K562 (cell line): ENCODE data around the gene TBC1D5. TPM values are rescaled to one million over a fixed set of nuclear protein-coding genes. Genes with fewer than 3 reads are reported as not detected.
A peak's percentile ranks its signal among the peaks of the same experiment; 100 is the strongest.

Experiments used
- BHLHE40 ChIP-seq: IDR thresholded peaks from 2 replicates; pipeline ENCODE4 v1.6.1; 2011; ENCODE audit warnings: low read length, improper control_type of control experiment
- DDX20 ChIP-seq: fragments of 450-650 bp; IDR thresholded peaks from 2 replicates; pipeline ENCODE4 v1.6.1; 2016; ENCODE audit warnings: missing genetic modification characterization, low read depth, mild to moderate bottlenecking, missing compliant biosample characterization, moderate library complexity
- FOXM1 ChIP-seq, 2 experiments: fragments of 450-650 bp in 1 of 2; sonication (generic) in 1 of 2; formaldehyde crosslinking in 1 of 2; IDR thresholded peaks; 2 replicates each; pipeline versions ENCODE4 v1.6.1 to v1.9.0; 2017 to 2022; ENCODE audit warnings: low read depth in 2 of 2, mild to moderate bottlenecking in 2 of 2, missing genetic modification reagents in 1 of 2, moderate library complexity in 1 of 2
- HNRNPK ChIP-seq: fragments of 200-400 bp; formaldehyde crosslinking; IDR thresholded peaks from one replicate; pipeline ENCODE4 v1.6.1; 2018; ENCODE audit warnings: mild to moderate bottlenecking, low read depth, low read length; ENCODE audit not compliant: poor library complexity, severe bottlenecking
- MEIS2 ChIP-seq: fragments of 450-650 bp; IDR thresholded peaks from 2 replicates; pipeline ENCODE4 v1.6.1; 2014; ENCODE audit warnings: mild to moderate bottlenecking; ENCODE audit not compliant: partially characterized antibody
- MYBL2 ChIP-seq, 2 experiments: fragments of 450-650 bp in 1 of 2; sonication (generic) in 1 of 2; formaldehyde crosslinking in 1 of 2; IDR thresholded peaks; 2 replicates each; pipeline versions ENCODE4 v1.6.1 to v1.8.1; 2017 to 2022; ENCODE audit warnings: borderline replicate concordance in 1 of 2, inconsistent platforms in 1 of 2, low read depth in 1 of 2, mild to moderate bottlenecking in 1 of 2, missing genetic modification reagents in 1 of 2, moderate library complexity in 1 of 2
- PTRF ChIP-seq: fragments of 450-650 bp; IDR thresholded peaks from 2 replicates; pipeline ENCODE4 v1.6.1; 2016; ENCODE audit warnings: mild to moderate bottlenecking, missing genetic modification characterization, missing compliant biosample characterization
- RUNX1 ChIP-seq: sonication (generic); IDR thresholded peaks from 2 replicates; pipeline ENCODE4 v1.6.1; 2016; ENCODE audit warnings: antibody characterized with exemption, low read depth
- ZFP30 ChIP-seq: fragments of 250-450 bp; sonication (Bioruptor Pico); IDR thresholded peaks from 2 replicates; pipeline ENCODE4 v1.8.0; 2022; ENCODE audit warnings: moderate library complexity, mild to moderate bottlenecking, inconsistent platforms, borderline replicate concordance
- polyA plus RNA-seq, 8 experiments: library from polyadenylated mRNA; depleted of rRNA in 4 of 8; stranded (reverse) in 5 of 8; unstranded in 3 of 8; fragments of >200 nt; fragmentation: Nextera tagmentation in 2 of 8; fragmentation: Illumina TruSeq in 1 of 8; extraction: Ambion mirVana in 2 of 8; extraction: Trizol in 1 of 8; gene quantifications; 2 replicates each; pipeline versions ENCODE4 v1.2.1 to v1.2.3, GENCODE V29; 2011 to 2014; ENCODE audit warnings: inconsistent platforms in 1 of 8, missing spikeins in 1 of 8
- total RNA-seq, 7 experiments: library from RNA; depleted of rRNA in 6 of 7; stranded (reverse); fragments of >200 nt in 6 of 7; fragmentation: Illumina TruSeq in 2 of 7; extraction: Trizol in 2 of 7; gene quantifications; 2 replicates each; pipeline versions ENCODE4 v1.2.1 to v1.2.3, GENCODE V29; 2011 to 2021; ENCODE audit warnings: low replicate concordance in 1 of 7
- TF ChIP-seq, protein P1 (sequence below), 2 experiments: IDR thresholded peaks in 1 of 2; conservative IDR thresholded peaks in 1 of 2; 2 replicates each; pipeline ENCODE4 v1.6.1; 2016; ENCODE audit warnings: low read depth in 2 of 2, mild to moderate bottlenecking in 1 of 2, missing compliant biosample characterization in 1 of 2, missing genetic modification characterization in 1 of 2, moderate library complexity in 1 of 2
- TF ChIP-seq, protein P2 (sequence below): fragments of 250-450 bp; sonication (Bioruptor Pico); IDR thresholded peaks from 2 replicates; pipeline ENCODE4 v1.5.0; 2022; ENCODE audit warnings: mild to moderate bottlenecking
- TF ChIP-seq, protein P3 (sequence below), 2 experiments: fragments of 450-650 bp in 1 of 2; sonication (generic) in 1 of 2; formaldehyde crosslinking in 1 of 2; IDR thresholded peaks; 2 replicates each; pipeline versions ENCODE4 v1.7.1 to v1.9.0; 2016 to 2022; ENCODE audit warnings: inconsistent platforms in 1 of 2, mild to moderate bottlenecking in 1 of 2, missing genetic modification reagents in 1 of 2

The TBC1D5 gene
- total and polyA plus RNA-seq, 9 of the 15 experiments (the other 6 are each of a cell fraction or from before 2014, with no cell fraction given): 2.9 to 38.1 (median 25.6) TPM

DNA sequence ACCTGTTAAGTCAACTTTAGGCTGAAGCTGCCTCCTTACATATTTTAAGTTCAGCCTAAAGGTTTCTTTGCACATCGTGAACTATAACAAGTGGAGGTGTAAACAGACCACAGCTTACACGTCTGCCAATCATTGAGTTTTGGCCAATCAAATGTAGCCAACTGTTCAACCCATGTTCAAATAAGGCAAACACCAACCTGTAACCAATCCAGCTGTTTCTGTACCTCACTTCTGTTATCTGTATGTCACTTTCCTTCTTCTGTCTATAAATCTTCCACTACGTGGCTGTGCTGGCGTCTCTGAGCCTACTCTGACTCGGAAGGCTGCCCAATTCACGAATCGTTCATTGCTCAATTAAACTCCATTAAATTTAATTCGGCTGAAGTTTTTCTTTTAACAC lies 356.0 kb downstream of the TBC1D5 start (continued):
- TF ChIP-seq MEIS2 (peak; percentile 91), DDX20 (tag) (no peak), ZFP30 (CRISPR knock-in tag) (no peak), MYBL2 (IDR thresholded peaks at IDR 0.05; ENCODE audit: low read depth) (peak; percentile 69), MYBL2 (CRISPR knock-in tag; IDR thresholded peaks at IDR 0.05; ENCODE audit: borderline replicate concordance) (no peak), PTRF (tag) (no peak), FOXM1 (IDR thresholded peaks at IDR 0.05; ENCODE audit: low read depth) (peak; percentile 90), FOXM1 (CRISPR knock-in tag; IDR thresholded peaks at IDR 0.05; ENCODE audit: low read depth) (no peak), RUNX1 (no peak), BHLHE40 (no peak), HNRNPK (no peak)
- TF ChIP-seq, protein P1, sequence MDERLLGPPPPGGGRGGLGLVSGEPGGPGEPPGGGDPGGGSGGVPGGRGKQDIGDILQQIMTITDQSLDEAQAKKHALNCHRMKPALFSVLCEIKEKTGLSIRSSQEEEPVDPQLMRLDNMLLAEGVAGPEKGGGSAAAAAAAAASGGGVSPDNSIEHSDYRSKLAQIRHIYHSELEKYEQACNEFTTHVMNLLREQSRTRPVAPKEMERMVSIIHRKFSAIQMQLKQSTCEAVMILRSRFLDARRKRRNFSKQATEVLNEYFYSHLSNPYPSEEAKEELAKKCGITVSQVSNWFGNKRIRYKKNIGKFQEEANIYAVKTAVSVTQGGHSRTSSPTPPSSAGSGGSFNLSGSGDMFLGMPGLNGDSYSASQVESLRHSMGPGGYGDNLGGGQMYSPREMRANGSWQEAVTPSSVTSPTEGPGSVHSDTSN (CRISPR knock-in tag; IDR thresholded peaks at IDR 0.05; ENCODE audit: low read depth): no peak
- TF ChIP-seq, protein P1 (tag; conservative IDR thresholded peaks at IDR 0.05; ENCODE audit: low read depth): peak; percentile 76; the same call in 1 of the 2 replicates
- TF ChIP-seq, protein P2, sequence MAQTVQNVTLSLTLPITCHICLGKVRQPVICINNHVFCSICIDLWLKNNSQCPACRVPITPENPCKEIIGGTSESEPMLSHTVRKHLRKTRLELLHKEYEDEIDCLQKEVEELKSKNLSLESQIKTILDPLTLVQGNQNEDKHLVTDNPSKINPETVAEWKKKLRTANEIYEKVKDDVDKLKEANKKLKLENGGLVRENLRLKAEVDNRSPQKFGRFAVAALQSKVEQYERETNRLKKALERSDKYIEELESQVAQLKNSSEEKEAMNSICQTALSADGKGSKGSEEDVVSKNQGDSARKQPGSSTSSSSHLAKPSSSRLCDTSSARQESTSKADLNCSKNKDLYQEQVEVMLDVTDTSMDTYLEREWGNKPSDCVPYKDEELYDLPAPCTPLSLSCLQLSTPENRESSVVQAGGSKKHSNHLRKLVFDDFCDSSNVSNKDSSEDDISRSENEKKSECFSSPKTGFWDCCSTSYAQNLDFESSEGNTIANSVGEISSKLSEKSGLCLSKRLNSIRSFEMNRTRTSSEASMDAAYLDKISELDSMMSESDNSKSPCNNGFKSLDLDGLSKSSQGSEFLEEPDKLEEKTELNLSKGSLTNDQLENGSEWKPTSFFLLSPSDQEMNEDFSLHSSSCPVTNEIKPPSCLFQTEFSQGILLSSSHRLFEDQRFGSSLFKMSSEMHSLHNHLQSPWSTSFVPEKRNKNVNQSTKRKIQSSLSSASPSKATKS (CRISPR knock-in tag): no peak
- TF ChIP-seq, protein P3, sequence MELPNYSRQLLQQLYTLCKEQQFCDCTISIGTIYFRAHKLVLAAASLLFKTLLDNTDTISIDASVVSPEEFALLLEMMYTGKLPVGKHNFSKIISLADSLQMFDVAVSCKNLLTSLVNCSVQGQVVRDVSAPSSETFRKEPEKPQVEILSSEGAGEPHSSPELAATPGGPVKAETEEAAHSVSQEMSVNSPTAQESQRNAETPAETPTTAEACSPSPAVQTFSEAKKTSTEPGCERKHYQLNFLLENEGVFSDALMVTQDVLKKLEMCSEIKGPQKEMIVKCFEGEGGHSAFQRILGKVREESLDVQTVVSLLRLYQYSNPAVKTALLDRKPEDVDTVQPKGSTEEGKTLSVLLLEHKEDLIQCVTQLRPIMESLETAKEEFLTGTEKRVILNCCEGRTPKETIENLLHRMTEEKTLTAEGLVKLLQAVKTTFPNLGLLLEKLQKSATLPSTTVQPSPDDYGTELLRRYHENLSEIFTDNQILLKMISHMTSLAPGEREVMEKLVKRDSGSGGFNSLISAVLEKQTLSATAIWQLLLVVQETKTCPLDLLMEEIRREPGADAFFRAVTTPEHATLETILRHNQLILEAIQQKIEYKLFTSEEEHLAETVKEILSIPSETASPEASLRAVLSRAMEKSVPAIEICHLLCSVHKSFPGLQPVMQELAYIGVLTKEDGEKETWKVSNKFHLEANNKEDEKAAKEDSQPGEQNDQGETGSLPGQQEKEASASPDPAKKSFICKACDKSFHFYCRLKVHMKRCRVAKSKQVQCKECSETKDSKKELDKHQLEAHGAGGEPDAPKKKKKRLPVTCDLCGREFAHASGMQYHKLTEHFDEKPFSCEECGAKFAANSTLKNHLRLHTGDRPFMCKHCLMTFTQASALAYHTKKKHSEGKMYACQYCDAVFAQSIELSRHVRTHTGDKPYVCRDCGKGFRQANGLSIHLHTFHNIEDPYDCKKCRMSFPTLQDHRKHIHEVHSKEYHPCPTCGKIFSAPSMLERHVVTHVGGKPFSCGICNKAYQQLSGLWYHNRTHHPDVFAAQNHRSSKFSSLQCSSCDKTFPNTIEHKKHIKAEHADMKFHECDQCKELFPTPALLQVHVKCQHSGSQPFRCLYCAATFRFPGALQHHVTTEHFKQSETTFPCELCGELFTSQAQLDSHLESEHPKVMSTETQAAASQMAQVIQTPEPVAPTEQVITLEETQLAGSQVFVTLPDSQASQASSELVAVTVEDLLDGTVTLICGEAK (IDR thresholded peaks at IDR 0.05): no peak
- TF ChIP-seq, protein P3 (CRISPR knock-in tag; IDR thresholded peaks at IDR 0.05): no peak
